Fibroblast of lung (primary cell): Measurements from ENCODE around the gene ECHS1. TPM values are rescaled to one million over a fixed set of nuclear protein-coding genes. Genes with fewer than 3 reads are reported as not detected.

Source experiments
- DNase-seq, 2 donors: peaks; one replicate each; pipeline versions ENCODE4 v3.0.0 to v3.0.0-alpha.2; 2010; ENCODE audit warnings: low read depth in 2 of 2
- H2AFZ ChIP-seq: 2 replicates; pipeline ENCODE4 v1.5.1; 2012; ENCODE audit warnings: low read length, control low read depth, inconsistent platforms
- H3K27ac ChIP-seq: 2 replicates; pipeline ENCODE4 v1.5.1; 2011; ENCODE audit warnings: low read length, control low read depth; ENCODE audit not compliant: insufficient read depth
- H3K27me3 ChIP-seq: 2 replicates; pipeline ENCODE4 v1.5.1; 2011; ENCODE audit warnings: mild to moderate bottlenecking, low read length; ENCODE audit not compliant: control insufficient read depth, insufficient read depth
- H3K36me3 ChIP-seq: 2 replicates; pipeline ENCODE4 v1.5.1; 2011; ENCODE audit warnings: low read length; ENCODE audit not compliant: control insufficient read depth, insufficient read depth
- H3K4me1 ChIP-seq: 2 replicates; pipeline ENCODE4 v1.5.1; 2011; ENCODE audit warnings: low read length; ENCODE audit not compliant: control insufficient read depth, insufficient read depth; ENCODE audit errors: extremely low read depth
- H3K4me2 ChIP-seq: 2 replicates; pipeline ENCODE4 v1.5.1; 2011; ENCODE audit warnings: low read length, control low read depth; ENCODE audit not compliant: insufficient read depth; ENCODE audit errors: extremely low read depth
- H3K4me3 ChIP-seq, 4 experiments: fragments of 200-600 bp in 1 of 4; sonication (generic) in 1 of 4; replicated peaks in 1 of 4; 2 replicates each; pipeline ENCODE4 v1.5.1; 2011 to 2016; ENCODE audit warnings: low read length in 4 of 4, low read depth in 3 of 4, mild to moderate bottlenecking in 3 of 4, control low read depth in 2 of 4, inconsistent platforms in 1 of 4, mixed read lengths in 1 of 4; ENCODE audit not compliant: insufficient read depth in 1 of 4; ENCODE audit errors: control extremely low read depth in 1 of 4
- H3K79me2 ChIP-seq: 2 replicates; pipeline ENCODE4 v1.5.1; 2012; ENCODE audit warnings: mild to moderate bottlenecking, low read length, inconsistent platforms; ENCODE audit not compliant: control insufficient read depth, insufficient read depth
- H3K9ac ChIP-seq: 2 replicates; pipeline ENCODE4 v1.5.1; 2011; ENCODE audit warnings: mild to moderate bottlenecking, low read length, control low read depth; ENCODE audit not compliant: insufficient read depth
- H3K9me3 ChIP-seq: 2 replicates; pipeline ENCODE4 v1.5.1; 2012; ENCODE audit warnings: low read depth, low read length; ENCODE audit not compliant: control insufficient read depth, insufficient read depth
- H4K20me1 ChIP-seq: 2 replicates; pipeline ENCODE4 v1.5.1; 2011; ENCODE audit warnings: low read length; ENCODE audit not compliant: control insufficient read depth, insufficient read depth; ENCODE audit errors: extremely low read depth
- EZH2 ChIP-seq: IDR thresholded peaks from 2 replicates; pipeline ENCODE4 v1.5.1; 2012; ENCODE audit warnings: low read length, control low read depth, mild to moderate bottlenecking; ENCODE audit errors: missing control alignments
- polyA plus RNA-seq, 2 donors: library from polyadenylated mRNA; depleted of rRNA in 1 of 2; stranded (reverse) in 1 of 2; unstranded in 1 of 2; fragments of >200 nt; gene quantifications; 2 replicates each; pipeline ENCODE4 v1.2.1, GENCODE V29; 2011 to 2012; ENCODE audit warnings: missing spikeins in 1 of 2
- total RNA-seq: library from RNA; depleted of rRNA; stranded (reverse); fragments of >200 nt; gene quantifications from 2 replicates; pipeline ENCODE4 v1.2.1, GENCODE V29; 2014
- TF ChIP-seq, protein P1 (sequence below), 2 donors: IDR thresholded peaks in 1 of 2; conservative IDR thresholded peaks in 1 of 2; 1 replicate in 1 of 2; 2 replicates in 1 of 2; pipeline ENCODE4 v1.5.1; 2011 to 2012; ENCODE audit warnings: low read length in 2 of 2, control low read depth in 1 of 2, inconsistent platforms in 1 of 2, low read depth in 1 of 2, mild to moderate bottlenecking in 1 of 2

Gene ECHS1
- total and polyA plus RNA-seq, 2 donors (not counting 1 experiment from before 2014, with no cell fraction given): 63.9 to 71.9 TPM

DNA sequence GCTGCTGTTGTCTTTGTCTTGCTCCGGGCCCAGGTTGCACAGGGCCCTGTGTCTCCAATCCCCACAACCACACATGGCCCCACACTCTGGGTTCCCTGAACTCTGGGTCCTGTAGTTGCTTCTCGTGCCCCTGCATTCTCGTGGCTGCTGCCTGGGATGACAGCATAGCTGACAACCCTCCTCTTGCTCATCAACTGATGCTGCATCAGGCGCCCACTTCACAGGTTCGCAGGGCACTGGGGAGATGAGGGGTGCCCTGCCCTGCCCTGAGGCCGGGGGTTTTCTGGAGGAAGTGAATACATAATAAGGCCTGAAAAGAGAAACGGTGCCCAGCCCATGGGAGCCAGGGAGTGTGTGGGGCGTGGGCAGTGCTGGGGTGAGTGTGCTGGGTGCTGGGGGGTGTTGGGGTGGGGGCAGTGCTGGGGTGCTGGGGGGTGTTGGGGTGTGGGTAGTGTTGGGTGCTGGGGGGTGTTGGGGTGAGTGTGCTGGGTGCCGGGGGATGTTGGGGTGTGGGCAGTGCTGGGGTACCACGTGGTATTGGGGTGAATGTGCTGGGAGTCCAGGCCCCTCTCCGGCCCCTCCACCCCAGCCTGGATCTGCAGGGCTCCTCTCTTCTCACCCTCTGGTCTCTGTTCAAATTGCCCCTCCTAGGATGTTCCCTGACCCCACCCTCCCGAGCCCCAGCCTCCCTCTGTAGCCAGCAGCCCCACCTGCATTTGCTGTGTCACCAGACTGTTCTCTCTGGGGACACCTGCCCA, 18.8 kb upstream of the ECHS1 start:
- Histone ChIP-seq H4K20me1 (no peaks in the 10 kb centered on the region), H3K36me3 (peaks cover 3% of the 10 kb centered on the region), H2AFZ (no peak overlapping the region), H3K27me3 (no peaks in the 10 kb centered on the region), H3K4me1 (no peaks in the 10 kb centered on the region), H3K27ac (no peak overlapping the region), H3K9ac (no peak overlapping the region), H3K9me3 (no peaks in the 10 kb centered on the region), H3K79me2 (peaks cover 22% of the 10 kb centered on the region), H3K4me2 (no peak overlapping the region), H3K4me3 (no peak overlapping the region)
- DNase-seq: no peak
- TF ChIP-seq, protein P1, sequence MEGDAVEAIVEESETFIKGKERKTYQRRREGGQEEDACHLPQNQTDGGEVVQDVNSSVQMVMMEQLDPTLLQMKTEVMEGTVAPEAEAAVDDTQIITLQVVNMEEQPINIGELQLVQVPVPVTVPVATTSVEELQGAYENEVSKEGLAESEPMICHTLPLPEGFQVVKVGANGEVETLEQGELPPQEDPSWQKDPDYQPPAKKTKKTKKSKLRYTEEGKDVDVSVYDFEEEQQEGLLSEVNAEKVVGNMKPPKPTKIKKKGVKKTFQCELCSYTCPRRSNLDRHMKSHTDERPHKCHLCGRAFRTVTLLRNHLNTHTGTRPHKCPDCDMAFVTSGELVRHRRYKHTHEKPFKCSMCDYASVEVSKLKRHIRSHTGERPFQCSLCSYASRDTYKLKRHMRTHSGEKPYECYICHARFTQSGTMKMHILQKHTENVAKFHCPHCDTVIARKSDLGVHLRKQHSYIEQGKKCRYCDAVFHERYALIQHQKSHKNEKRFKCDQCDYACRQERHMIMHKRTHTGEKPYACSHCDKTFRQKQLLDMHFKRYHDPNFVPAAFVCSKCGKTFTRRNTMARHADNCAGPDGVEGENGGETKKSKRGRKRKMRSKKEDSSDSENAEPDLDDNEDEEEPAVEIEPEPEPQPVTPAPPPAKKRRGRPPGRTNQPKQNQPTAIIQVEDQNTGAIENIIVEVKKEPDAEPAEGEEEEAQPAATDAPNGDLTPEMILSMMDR (conservative IDR thresholded peaks at IDR 0.05 in 1 of 2, IDR thresholded peaks at IDR 0.05 in 1 of 2; ENCODE audit: low read depth in 1 of 2, low read length in 2 of 2): no peak
- TF ChIP-seq EZH2: no peak

- Histone ChIP-seq H3K36me3 (peaks cover 2% of the 10 kb centered on the region), H4K20me1 (no peaks in the 10 kb centered on the region), H3K4me1 (no peaks in the 10 kb centered on the region), H3K4me3 (no peak overlapping the region), H3K79me2 (peaks cover 19% of the 10 kb centered on the region), H3K9me3 (no peaks in the 10 kb centered on the region), H3K4me2 (no peak overlapping the region), H2AFZ (no peak overlapping the region), H3K9ac (no peak overlapping the region), H3K27me3 (no peaks in the 10 kb centered on the region), H3K27ac (no peak overlapping the region)
- no peak for TF ChIP-seq EZH2
- TF ChIP-seq, protein P1 (conservative IDR thresholded peaks at IDR 0.05 in 1 of 2, IDR thresholded peaks at IDR 0.05 in 1 of 2; ENCODE audit: low read depth in 1 of 2, low read length in 2 of 2): no peak
- DNase-seq: no peak
Measured at GRCh38 chr10:133391249-133391635, 18.1 kb upstream of the ECHS1 start.

DNA sequence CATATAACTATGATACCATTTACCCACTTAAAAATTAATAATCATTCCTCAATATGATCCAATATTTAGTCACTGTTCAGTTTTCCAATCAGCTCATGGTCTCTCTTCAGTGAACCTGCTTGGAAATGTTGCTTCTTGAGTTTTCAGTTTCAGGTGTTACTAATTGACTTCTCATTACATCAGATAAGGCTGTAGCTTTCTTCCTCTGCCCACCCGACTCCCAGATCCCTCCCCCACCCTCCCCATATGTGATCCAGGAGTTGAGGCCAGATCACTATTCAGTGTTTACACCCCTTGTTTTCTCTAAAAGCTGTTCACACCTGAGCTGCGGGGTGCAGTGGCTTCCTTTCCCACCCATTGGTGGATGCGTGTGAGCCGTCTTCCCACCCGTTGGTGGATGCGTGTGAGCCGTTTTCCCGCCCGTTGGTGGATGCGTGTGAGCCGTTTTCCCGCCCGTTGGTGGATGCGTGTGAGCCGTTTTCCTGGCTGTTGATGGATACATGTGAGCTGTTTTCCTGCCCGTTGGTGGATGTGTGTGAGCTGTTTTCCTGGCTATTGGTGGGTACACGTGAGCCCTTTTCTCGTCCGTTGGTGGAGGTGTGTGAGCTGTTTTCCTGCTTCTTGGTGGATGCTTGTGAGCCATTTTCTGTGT, 17.6 kb upstream of the ECHS1 start:
- no peak for DNase-seq
- H3K27me3 ChIP-seq: no peaks in the 10 kb centered on the region
- H3K4me2 ChIP-seq: no peak overlapping the region
- H3K27ac ChIP-seq: no peak overlapping the region
- H3K9me3 ChIP-seq: no peaks in the 10 kb centered on the region
- TF ChIP-seq EZH2: no peak
- TF ChIP-seq, protein P1 (conservative IDR thresholded peaks at IDR 0.05 in 1 of 2, IDR thresholded peaks at IDR 0.05 in 1 of 2; ENCODE audit: low read depth in 1 of 2, low read length in 2 of 2): no peak
- H3K36me3 ChIP-seq: no peaks in the 10 kb centered on the region
- no peak overlapping the region for H2AFZ ChIP-seq
- no peaks in the 10 kb centered on the region for H4K20me1 ChIP-seq
- H3K9ac ChIP-seq: no peak overlapping the region
- no peak overlapping the region for H3K4me3 ChIP-seq
- no peaks in the 10 kb centered on the region for H3K4me1 ChIP-seq
- H3K79me2 ChIP-seq: peaks cover 14% of the 10 kb centered on the region
